DND-41 (cell line): ENCODE measurements around the gene FBXL5.

ENCODE experiments used
- ATAC-seq: fragments of 200-7000 bp; cut with Tn5 transposase; 3 replicates; pipeline ENCODE4 v1.9.1; 2021; ENCODE audit warnings: low read depth; ENCODE audit not compliant: insufficient read depth
- DNase-seq: peaks from one replicate; pipeline ENCODE4 v3.0.0-alpha.2; 2020
- H2AFZ ChIP-seq: 2 replicates; pipeline ENCODE4 v1.6.0; 2012; ENCODE audit warnings: low read depth, low read length
- H3K27ac ChIP-seq: 2 replicates; pipeline ENCODE4 v1.5.1; 2012; ENCODE audit warnings: low read length, inconsistent platforms
- H3K27me3 ChIP-seq: fragments of 200-600 bp; sonication (generic); 2 replicates; pipeline ENCODE4 v1.6.0; 2012; ENCODE audit warnings: low read length, mild to moderate bottlenecking, inconsistent platforms; ENCODE audit not compliant: insufficient read depth, poor library complexity
- H3K36me3 ChIP-seq: 2 replicates; pipeline ENCODE4 v1.5.1; 2012; ENCODE audit warnings: low read length, inconsistent platforms; ENCODE audit not compliant: insufficient read depth
- H3K4me1 ChIP-seq: 2 replicates; pipeline ENCODE4 v1.5.1; 2012; ENCODE audit warnings: mild to moderate bottlenecking, low read length; ENCODE audit not compliant: insufficient read depth
- H3K4me2 ChIP-seq: 2 replicates; pipeline ENCODE4 v1.6.0; 2012; ENCODE audit warnings: mild to moderate bottlenecking, moderate library complexity, low read length, inconsistent platforms; ENCODE audit not compliant: insufficient read depth
- H3K4me3 ChIP-seq, 2 experiments: fragments of 200-600 bp in 1 of 2; shearing (Covaris generic) in 1 of 2; 2 replicates each; pipeline ENCODE4 v1.5.1; 2012 to 2016; ENCODE audit warnings: inconsistent platforms in 2 of 2, low read length in 2 of 2, mild to moderate bottlenecking in 2 of 2, low read depth in 1 of 2, moderate library complexity in 1 of 2
- H3K79me2 ChIP-seq: 2 replicates; pipeline ENCODE4 v1.6.0; 2012; ENCODE audit warnings: low read length, inconsistent platforms; ENCODE audit not compliant: insufficient read depth
- H3K9ac ChIP-seq: 2 replicates; pipeline ENCODE4 v1.6.0; 2012; ENCODE audit warnings: low read depth, mild to moderate bottlenecking, inconsistent platforms, low read length, moderate library complexity
- H3K9me3 ChIP-seq: 2 replicates; pipeline ENCODE4 v1.5.1; 2012; ENCODE audit warnings: low read length, moderate library complexity, mild to moderate bottlenecking, inconsistent platforms; ENCODE audit not compliant: insufficient read depth, severe bottlenecking
- H4K20me1 ChIP-seq: 2 replicates; pipeline ENCODE4 v1.6.0; 2012; ENCODE audit warnings: low read length; ENCODE audit not compliant: insufficient read depth
- CTCF ChIP-seq: IDR thresholded peaks from 2 replicates; pipeline ENCODE4 v1.5.1; 2012; ENCODE audit warnings: borderline replicate concordance, low read length, moderate library complexity, mild to moderate bottlenecking; ENCODE audit not compliant: poor library complexity, severe bottlenecking; ENCODE audit errors: extremely low read depth
- EZH2 ChIP-seq: IDR thresholded peaks from 3 replicates; pipeline ENCODE4 v1.6.1; 2012; ENCODE audit warnings: borderline replicate concordance, low read depth, mild to moderate bottlenecking, moderate library complexity, low read length, inconsistent platforms; ENCODE audit not compliant: severe bottlenecking

FBXL5 gene

GRCh38 chr4:15691346-15692135 is 36.4 kb upstream of the FBXL5 start:
- Histone ChIP-seq H3K79me2 (no peaks in the 10 kb centered on the region), H4K20me1 (no peaks in the 10 kb centered on the region), H3K36me3 (peaks cover 18% of the 10 kb centered on the region), H3K4me2 (no peak overlapping the region), H3K4me3 (no peak overlapping the region), H3K9me3 (no peaks in the 10 kb centered on the region), H3K4me1 (peaks cover 6% of the 10 kb centered on the region; the same call in 1 of the 2 replicates), H3K27ac (no peak overlapping the region), H3K27me3 (no peaks in the 10 kb centered on the region), H2AFZ (no peak overlapping the region), H3K9ac (no peak overlapping the region)
- DNase-seq (no peak), ATAC-seq (peak; percentile 60)
- TF ChIP-seq EZH2: no peak
- TF ChIP-seq CTCF: no peak

GRCh38 chr4:15690020-15690809 is 35.1 kb upstream of the FBXL5 start:
- Histone ChIP-seq H4K20me1 (no peaks in the 10 kb centered on the region), H3K9ac (no peak overlapping the region), H3K27ac (no peak overlapping the region), H2AFZ (no peak overlapping the region), H3K4me1 (peaks cover 6% of the 10 kb centered on the region; the same call in 1 of the 2 replicates), H3K79me2 (peaks cover 3% of the 10 kb centered on the region), H3K36me3 (peaks cover 30% of the 10 kb centered on the region), H3K4me2 (no peak overlapping the region), H3K27me3 (no peaks in the 10 kb centered on the region), H3K4me3 (no peak overlapping the region), H3K9me3 (no peaks in the 10 kb centered on the region)
- DNase-seq: no peak
- ATAC-seq: no peak
- TF ChIP-seq CTCF: no peak
- no peak for TF ChIP-seq EZH2

GRCh38 chr4:15689540-15689939 is 34.4 kb upstream of the FBXL5 start:
- H3K4me2 ChIP-seq: no peak overlapping the region
- H4K20me1 ChIP-seq: no peaks in the 10 kb centered on the region
- H3K27me3 ChIP-seq: no peaks in the 10 kb centered on the region
- H3K4me1 ChIP-seq: peaks cover 6% of the 10 kb centered on the region; the same call in 1 of the 2 replicates
- TF ChIP-seq EZH2: no peak
- no peak for TF ChIP-seq CTCF
- no peak for DNase-seq
- H3K36me3 ChIP-seq: peaks cover 36% of the 10 kb centered on the region
- H3K27ac ChIP-seq: no peak overlapping the region
- H3K9me3 ChIP-seq: no peaks in the 10 kb centered on the region
- no peak overlapping the region for H3K9ac ChIP-seq
- no peak overlapping the region for H2AFZ ChIP-seq
- H3K4me3 ChIP-seq: no peak overlapping the region
- H3K79me2 ChIP-seq: peaks cover 10% of the 10 kb centered on the region
- no peak for ATAC-seq
